GM23338 (cell line): ENCODE results near the gene CNTNAP2. TPM values are rescaled to one million over a fixed set of nuclear protein-coding genes. Genes with fewer than 3 reads are reported as not detected.

Source experiments
- ATAC-seq: fragments of 200-7000 bp; cut with Tn5 transposase; 3 replicates; pipeline ENCODE4 v1.9.1; 2020
- DNase-seq: peaks from one replicate; pipeline ENCODE4 v3.0.0-alpha.2; 2015; ENCODE audit warnings: low spot score
- H2AFZ ChIP-seq: fragments of 200-600 bp; sonication (generic); 2 replicates; pipeline ENCODE4 v1.8.0; 2016; ENCODE audit warnings: antibody characterized with exemption, mild to moderate bottlenecking, moderate library complexity
- H3F3A ChIP-seq: fragments of 200-600 bp; sonication (generic); replicated peaks from 2 replicates; pipeline ENCODE4 v1.8.0; 2017; ENCODE audit warnings: antibody characterized with exemption, mixed run types, low read depth
- H3K27ac ChIP-seq: fragments of 200-600 bp; sonication (generic); 2 replicates; pipeline ENCODE4 v1.6.1; 2016; ENCODE audit warnings: low read depth
- H3K27me3 ChIP-seq: fragments of 200-600 bp; sonication (generic); 2 replicates; pipeline ENCODE4 v1.8.0; 2016; ENCODE audit warnings: mild to moderate bottlenecking, mixed run types, moderate library complexity; ENCODE audit not compliant: insufficient read depth
- H3K36me3 ChIP-seq: fragments of 200-600 bp; sonication (generic); 2 replicates; pipeline ENCODE4 v1.8.0; 2016; ENCODE audit warnings: mild to moderate bottlenecking; ENCODE audit not compliant: insufficient read depth
- H3K4me1 ChIP-seq: fragments of 200-600 bp; sonication (generic); 2 replicates; pipeline ENCODE4 v1.8.0; 2016; ENCODE audit warnings: mild to moderate bottlenecking, moderate library complexity; ENCODE audit not compliant: insufficient read depth
- H3K4me2 ChIP-seq: fragments of 200-600 bp; sonication (generic); 2 replicates; pipeline ENCODE4 v1.7.1; 2017; ENCODE audit warnings: mixed run types
- H3K4me3 ChIP-seq: fragments of 200-600 bp; sonication (generic); 2 replicates; pipeline ENCODE4 v1.6.1; 2016; ENCODE audit warnings: mixed run types
- H3K79me2 ChIP-seq: fragments of 200-600 bp; sonication (generic); replicated peaks from 2 replicates; pipeline ENCODE4 v1.8.0; 2017; ENCODE audit warnings: mild to moderate bottlenecking; ENCODE audit not compliant: insufficient read depth
- H3K9me2 ChIP-seq: fragments of 200-600 bp; sonication (generic); 2 replicates; pipeline ENCODE4 v1.8.0; 2017; ENCODE audit not compliant: insufficient read depth
- H4K20me1 ChIP-seq: fragments of 200-600 bp; sonication (generic); replicated peaks from 2 replicates; pipeline ENCODE4 v1.8.0; 2017; ENCODE audit warnings: mild to moderate bottlenecking; ENCODE audit not compliant: insufficient read depth
- H3K27ac Mint-ChIP-seq: 2 replicates; pipeline ENCODE4 v1.8.0; 2020; ENCODE audit warnings: inconsistent platforms, mild to moderate bottlenecking, moderate library complexity, mixed read lengths
- H3K27me3 Mint-ChIP-seq: 3 replicates; pipeline ENCODE4 v1.8.0; 2022; ENCODE audit warnings: low read depth, mild to moderate bottlenecking, moderate library complexity, mixed read lengths, inconsistent platforms; ENCODE audit not compliant: insufficient read depth, poor library complexity
- H3K36me3 Mint-ChIP-seq: 3 replicates; pipeline ENCODE4 v1.8.0; 2021; ENCODE audit warnings: low read depth, mild to moderate bottlenecking, inconsistent platforms, moderate library complexity, mixed read lengths
- H3K4me1 Mint-ChIP-seq: 3 replicates; pipeline ENCODE4 v1.8.0; 2020; ENCODE audit warnings: mild to moderate bottlenecking, inconsistent platforms, mixed read lengths
- H3K4me3 Mint-ChIP-seq: 3 replicates; pipeline ENCODE4 v1.8.0; 2021; ENCODE audit warnings: moderate library complexity, mild to moderate bottlenecking, inconsistent platforms, mixed read lengths
- H3K9me3 Mint-ChIP-seq: 3 replicates; pipeline ENCODE4 v1.8.0; 2020; ENCODE audit warnings: moderate library complexity, mild to moderate bottlenecking, inconsistent platforms, mixed read lengths
- ETS1 ChIP-seq: IDR thresholded peaks from 2 replicates; pipeline ENCODE4 v1.6.1; 2016; ENCODE audit warnings: antibody characterized with exemption
- EZH2 ChIP-seq: fragments of 200-600 bp; sonication (generic); IDR thresholded peaks from one replicate; pipeline ENCODE4 v1.8.0; 2017; ENCODE audit warnings: antibody characterized with exemption, mild to moderate bottlenecking, low read depth; ENCODE audit not compliant: unreplicated experiment
- JUNB ChIP-seq: IDR thresholded peaks from one replicate; pipeline ENCODE4 v1.6.1; 2016; ENCODE audit warnings: antibody characterized with exemption; ENCODE audit not compliant: unreplicated experiment
- NANOG ChIP-seq: IDR thresholded peaks from 2 replicates; pipeline ENCODE4 v1.6.1; 2016; ENCODE audit warnings: antibody characterized with exemption, borderline replicate concordance
- REST ChIP-seq: IDR thresholded peaks from one replicate; pipeline ENCODE4 v1.6.1; 2018; ENCODE audit warnings: antibody characterized with exemption; ENCODE audit not compliant: unreplicated experiment
- STAT1 ChIP-seq: IDR thresholded peaks from one replicate; pipeline ENCODE4 v1.6.1; 2016; ENCODE audit warnings: antibody characterized with exemption; ENCODE audit not compliant: unreplicated experiment
- ZNF331 ChIP-seq: fragments of 250-450 bp; sonication (Bioruptor Pico); IDR thresholded peaks from 2 replicates; pipeline ENCODE4 v1.5.0; 2020; ENCODE audit warnings: low read depth, mild to moderate bottlenecking, moderate library complexity
- ZNF462 ChIP-seq: fragments of 250-450 bp; sonication (Bioruptor Pico); IDR thresholded peaks from 2 replicates; pipeline ENCODE4 v1.5.0; 2020; ENCODE audit warnings: mild to moderate bottlenecking, moderate library complexity
- polyA plus RNA-seq: library from polyadenylated mRNA; unstranded; fragments of >200 nt; fragmentation: Nextera tagmentation; extraction: Ambion mirVana; gene quantifications from 2 replicates; pipeline ENCODE4 v1.2.1, GENCODE V29; 2016
- total RNA-seq: library from RNA; depleted of rRNA; stranded (reverse); fragments of >200 nt; shearing (Covaris generic); gene quantifications from 2 replicates; pipeline ENCODE4 v1.2.3, GENCODE V29; 2014

Gene CNTNAP2
- total and polyA plus RNA-seq, 2 experiments from 2014 or later, result 38.2 to 61.3 TPM

GRCh38 chr7:146119002-146119401 lies 2.4 kb downstream of the CNTNAP2 start:
- Histone ChIP-seq H2AFZ (no peak overlapping the region), H3K4me2 (no peak overlapping the region), H3F3A (no peaks in the 10 kb centered on the region), H3K27me3 (peaks cover 26% of the 10 kb centered on the region), H3K36me3 (no peaks in the 10 kb centered on the region), H3K79me2 (no peaks in the 10 kb centered on the region), H3K9me2 (no peaks in the 10 kb centered on the region), H3K4me3 (no peak overlapping the region), H3K27ac (no peak overlapping the region), H4K20me1 (no peaks in the 10 kb centered on the region), H3K4me1 (peaks cover 7% of the 10 kb centered on the region)
- no peak for TF ChIP-seq ETS1
- TF ChIP-seq STAT1, result no peak
- no peak for TF ChIP-seq JUNB
- H3K4me3 Mint-ChIP-seq, result no peak overlapping the region
- ATAC-seq (no peak), DNase-seq (no peak)
- peaks cover 15% of the 10 kb centered on the region for H3K4me1 Mint-ChIP-seq
- H3K27ac Mint-ChIP-seq, result no peak overlapping the region
- no peaks in the 10 kb centered on the region for H3K36me3 Mint-ChIP-seq
- peaks cover 18% of the 10 kb centered on the region for H3K27me3 Mint-ChIP-seq
- peaks cover 15% of the 10 kb centered on the region; the same call in 2 of the 3 replicates for H3K9me3 Mint-ChIP-seq

- Histone ChIP-seq H3K36me3 (no peaks in the 10 kb centered on the region), H3F3A (no peaks in the 10 kb centered on the region), H4K20me1 (no peaks in the 10 kb centered on the region), H3K27me3 (peaks cover 2% of the 10 kb centered on the region), H3K9me2 (no peaks in the 10 kb centered on the region), H2AFZ (no peak overlapping the region), H3K4me2 (no peak overlapping the region), H3K79me2 (no peaks in the 10 kb centered on the region), H3K27ac (no peak overlapping the region), H3K4me1 (no peaks in the 10 kb centered on the region), H3K4me3 (no peak overlapping the region)
- DNase-seq (no peak), ATAC-seq (no peak)
- H3K9me3 Mint-ChIP-seq, result peaks cover 3% of the 10 kb centered on the region; the same call in 2 of the 3 replicates
- H3K27ac Mint-ChIP-seq, result no peak overlapping the region
- no peaks in the 10 kb centered on the region for H3K4me1 Mint-ChIP-seq
- H3K4me3 Mint-ChIP-seq, result no peak overlapping the region
- no peaks in the 10 kb centered on the region for H3K36me3 Mint-ChIP-seq
- no peaks in the 10 kb centered on the region for H3K27me3 Mint-ChIP-seq
- TF ChIP-seq ZNF462, result no peak
- no peak for TF ChIP-seq STAT1
- TF ChIP-seq EZH2, result no peak
- no peak for TF ChIP-seq REST
- no peak for TF ChIP-seq ZNF331 (CRISPR knock-in tag)
- TF ChIP-seq ETS1, result no peak
- TF ChIP-seq NANOG, result no peak
Observed at GRCh38 chr7:146123715-146124114, 7.1 kb downstream of the CNTNAP2 start.
